Suprapubic skin (tissue), 3 donors: ENCODE data around the gene CCNA2.

Experiments
- POLR2A ChIP-seq, 2 donors: fragments of 450-650 bp; IDR thresholded peaks; one replicate each; pipeline ENCODE4 v1.6.1; 2017; ENCODE audit warnings: antibody characterized with exemption in 2 of 2, mild to moderate bottlenecking in 2 of 2, moderate library complexity in 2 of 2
- TF ChIP-seq, protein P1 (sequence below), 2 donors: fragments of 200-600 bp in 1 of 2; fragments of 450-650 bp in 1 of 2; sonication (generic) in 1 of 2; IDR thresholded peaks; one replicate each; pipeline ENCODE4 v1.5.1; 2016 to 2019; ENCODE audit warnings: antibody characterized with exemption in 2 of 2, mild to moderate bottlenecking in 1 of 2, moderate library complexity in 1 of 2

DNA sequence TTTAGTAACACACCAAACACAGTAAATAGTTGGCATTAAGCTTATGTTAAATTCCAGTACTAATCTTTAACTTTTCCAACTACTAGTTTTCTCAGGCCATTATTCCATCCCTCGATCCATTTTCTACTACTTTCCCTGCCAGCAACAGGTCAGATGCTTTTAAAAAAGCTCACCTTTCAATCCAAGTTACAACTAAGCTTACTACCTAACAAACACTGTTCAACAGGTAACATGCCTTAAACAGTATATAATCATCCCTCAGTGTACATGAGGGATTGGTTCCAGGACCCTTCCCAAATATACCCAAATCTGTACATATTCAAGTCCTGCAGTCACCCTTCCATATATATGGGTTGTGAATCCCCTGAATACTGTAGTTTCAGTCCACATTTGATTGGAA is 5.5 kb downstream of the CCNA2 start:
- TF ChIP-seq, protein P1, sequence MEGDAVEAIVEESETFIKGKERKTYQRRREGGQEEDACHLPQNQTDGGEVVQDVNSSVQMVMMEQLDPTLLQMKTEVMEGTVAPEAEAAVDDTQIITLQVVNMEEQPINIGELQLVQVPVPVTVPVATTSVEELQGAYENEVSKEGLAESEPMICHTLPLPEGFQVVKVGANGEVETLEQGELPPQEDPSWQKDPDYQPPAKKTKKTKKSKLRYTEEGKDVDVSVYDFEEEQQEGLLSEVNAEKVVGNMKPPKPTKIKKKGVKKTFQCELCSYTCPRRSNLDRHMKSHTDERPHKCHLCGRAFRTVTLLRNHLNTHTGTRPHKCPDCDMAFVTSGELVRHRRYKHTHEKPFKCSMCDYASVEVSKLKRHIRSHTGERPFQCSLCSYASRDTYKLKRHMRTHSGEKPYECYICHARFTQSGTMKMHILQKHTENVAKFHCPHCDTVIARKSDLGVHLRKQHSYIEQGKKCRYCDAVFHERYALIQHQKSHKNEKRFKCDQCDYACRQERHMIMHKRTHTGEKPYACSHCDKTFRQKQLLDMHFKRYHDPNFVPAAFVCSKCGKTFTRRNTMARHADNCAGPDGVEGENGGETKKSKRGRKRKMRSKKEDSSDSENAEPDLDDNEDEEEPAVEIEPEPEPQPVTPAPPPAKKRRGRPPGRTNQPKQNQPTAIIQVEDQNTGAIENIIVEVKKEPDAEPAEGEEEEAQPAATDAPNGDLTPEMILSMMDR (IDR thresholded peaks at IDR 0.05) = no peak
- no peak for TF ChIP-seq POLR2A (IDR thresholded peaks at IDR 0.05)
